PFSK-1 (cell line): ENCODE data around the gene ANKS3.

Experiments used
- FOXP2 ChIP-seq: optimal IDR thresholded peaks from 2 replicates; pipeline ENCODE3; 2011; ENCODE audit warnings: borderline replicate concordance, control low read depth, inconsistent platforms; ENCODE audit not compliant: insufficient read depth; ENCODE audit errors: extremely low read length, extremely low read depth
- POLR2AphosphoS5 ChIP-seq: IDR thresholded peaks from 2 replicates; pipeline ENCODE4 v1.6.1; 2012; ENCODE audit warnings: low read depth, mild to moderate bottlenecking, control low read depth, low read length, moderate library complexity
- SIN3A ChIP-seq: IDR thresholded peaks from 2 replicates; pipeline ENCODE4 v1.6.1; 2012; ENCODE audit warnings: mild to moderate bottlenecking, low read length, moderate library complexity, borderline replicate concordance; ENCODE audit not compliant: insufficient read depth
- TAF1 ChIP-seq: IDR thresholded peaks from 2 replicates; pipeline ENCODE4 v1.6.1; 2012; ENCODE audit warnings: low read length, control low read depth, borderline replicate concordance; ENCODE audit not compliant: insufficient read depth
- TF ChIP-seq, protein P1 (sequence below), 2 experiments: IDR thresholded peaks; 2 replicates each; pipeline versions ENCODE4 v1.6.1 to v1.8.0; 2011 to 2012; ENCODE audit warnings: low read depth in 2 of 2, low read length in 2 of 2, control low read depth in 1 of 2, inconsistent platforms in 1 of 2, mild to moderate bottlenecking in 1 of 2, moderate library complexity in 1 of 2; ENCODE audit not compliant: insufficient read depth in 1 of 2

- TF ChIP-seq TAF1: no peak
- no peak for TF ChIP-seq POLR2AphosphoS5
- no peak for TF ChIP-seq SIN3A
- TF ChIP-seq, protein P1, sequence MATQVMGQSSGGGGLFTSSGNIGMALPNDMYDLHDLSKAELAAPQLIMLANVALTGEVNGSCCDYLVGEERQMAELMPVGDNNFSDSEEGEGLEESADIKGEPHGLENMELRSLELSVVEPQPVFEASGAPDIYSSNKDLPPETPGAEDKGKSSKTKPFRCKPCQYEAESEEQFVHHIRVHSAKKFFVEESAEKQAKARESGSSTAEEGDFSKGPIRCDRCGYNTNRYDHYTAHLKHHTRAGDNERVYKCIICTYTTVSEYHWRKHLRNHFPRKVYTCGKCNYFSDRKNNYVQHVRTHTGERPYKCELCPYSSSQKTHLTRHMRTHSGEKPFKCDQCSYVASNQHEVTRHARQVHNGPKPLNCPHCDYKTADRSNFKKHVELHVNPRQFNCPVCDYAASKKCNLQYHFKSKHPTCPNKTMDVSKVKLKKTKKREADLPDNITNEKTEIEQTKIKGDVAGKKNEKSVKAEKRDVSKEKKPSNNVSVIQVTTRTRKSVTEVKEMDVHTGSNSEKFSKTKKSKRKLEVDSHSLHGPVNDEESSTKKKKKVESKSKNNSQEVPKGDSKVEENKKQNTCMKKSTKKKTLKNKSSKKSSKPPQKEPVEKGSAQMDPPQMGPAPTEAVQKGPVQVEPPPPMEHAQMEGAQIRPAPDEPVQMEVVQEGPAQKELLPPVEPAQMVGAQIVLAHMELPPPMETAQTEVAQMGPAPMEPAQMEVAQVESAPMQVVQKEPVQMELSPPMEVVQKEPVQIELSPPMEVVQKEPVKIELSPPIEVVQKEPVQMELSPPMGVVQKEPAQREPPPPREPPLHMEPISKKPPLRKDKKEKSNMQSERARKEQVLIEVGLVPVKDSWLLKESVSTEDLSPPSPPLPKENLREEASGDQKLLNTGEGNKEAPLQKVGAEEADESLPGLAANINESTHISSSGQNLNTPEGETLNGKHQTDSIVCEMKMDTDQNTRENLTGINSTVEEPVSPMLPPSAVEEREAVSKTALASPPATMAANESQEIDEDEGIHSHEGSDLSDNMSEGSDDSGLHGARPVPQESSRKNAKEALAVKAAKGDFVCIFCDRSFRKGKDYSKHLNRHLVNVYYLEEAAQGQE (IDR thresholded peaks at IDR 0.05; ENCODE audit: insufficient read depth in 1 of 2, low read depth in 2 of 2, low read length in 2 of 2): no peak
- TF ChIP-seq FOXP2: no peak
Measured at GRCh38 chr16:4661661-4662060, 72.4 kb downstream of the ANKS3 start.
